Breast epithelium (tissue), 3 donors: ENCODE results near the gene CYP2W1.

Source experiments
- CTCF ChIP-seq, 3 donors: fragments of 450-650 bp; IDR thresholded peaks; one replicate each; pipeline ENCODE4 v1.5.1; 2016 to 2017; ENCODE audit warnings: antibody characterized with exemption in 3 of 3, mild to moderate bottlenecking in 3 of 3, moderate library complexity in 3 of 3
- POLR2A ChIP-seq: fragments of 450-650 bp; IDR thresholded peaks from one replicate; pipeline ENCODE4 v1.6.1; 2016; ENCODE audit warnings: antibody characterized with exemption, mild to moderate bottlenecking, moderate library complexity
- POLR2AphosphoS5 ChIP-seq, 3 donors: sonication (generic); formaldehyde crosslinking; IDR thresholded peaks; one replicate each; pipeline ENCODE4 v1.6.1; 2017; ENCODE audit warnings: antibody characterized with exemption in 3 of 3

- peak; percentile 75 to 88 (median 83) for TF ChIP-seq POLR2AphosphoS5 (IDR thresholded peaks at IDR 0.05)
- no peak for TF ChIP-seq CTCF (IDR thresholded peaks at IDR 0.05)
- peak; percentile 55 for TF ChIP-seq POLR2A
Measured at GRCh38 chr7:974820-975681, 7.9 kb upstream of the CYP2W1 start, which contains the start of gene COX19.
